Hepatocyte (in vitro differentiated cells): Measurements from ENCODE around the gene MRTFA. TPM values are rescaled to one million over a fixed set of nuclear protein-coding genes. Genes with fewer than 3 reads are reported as not detected.
A peak's percentile ranks its signal among the peaks of the same experiment; 100 is the strongest.

Experiments
- DNase-seq: peaks from one replicate; pipeline ENCODE4 v3.0.0-alpha.2; 2016; ENCODE audit warnings: low spot score
- H2AFZ ChIP-seq: fragments of 200-600 bp; sonication (generic); 2 replicates; pipeline ENCODE4 v1.6.0; 2016; ENCODE audit warnings: antibody characterized with exemption, mild to moderate bottlenecking
- H3K27ac ChIP-seq: fragments of 200-600 bp; sonication (generic); 2 replicates; pipeline ENCODE4 v1.5.1; 2016; ENCODE audit warnings: mild to moderate bottlenecking
- H3K27me3 ChIP-seq: fragments of 200-600 bp; sonication (generic); 2 replicates; pipeline ENCODE4 v1.6.1; 2016
- H3K36me3 ChIP-seq: fragments of 200-600 bp; sonication (generic); replicated peaks from 2 replicates; pipeline ENCODE4 v1.5.1; 2016; ENCODE audit warnings: low read depth; ENCODE audit not compliant: insufficient read depth
- H3K4me1 ChIP-seq: fragments of 200-600 bp; sonication (generic); 2 replicates; pipeline ENCODE4 v1.5.1; 2016; ENCODE audit warnings: mild to moderate bottlenecking, moderate library complexity; ENCODE audit not compliant: insufficient read depth
- H3K4me2 ChIP-seq: fragments of 200-600 bp; sonication (generic); 2 replicates; pipeline ENCODE4 v1.6.0; 2016
- H3K4me3 ChIP-seq: fragments of 200-600 bp; sonication (generic); 2 replicates; pipeline ENCODE4 v1.5.1; 2016; ENCODE audit warnings: mild to moderate bottlenecking
- H3K79me2 ChIP-seq: fragments of 200-600 bp; sonication (generic); 2 replicates; pipeline ENCODE4 v1.6.0; 2017; ENCODE audit warnings: mild to moderate bottlenecking
- H3K9me2 ChIP-seq: fragments of 200-600 bp; sonication (generic); replicated peaks from 2 replicates; pipeline ENCODE4 v1.6.0; 2017; ENCODE audit warnings: mild to moderate bottlenecking; ENCODE audit not compliant: insufficient read depth
- H3K9me3 ChIP-seq: fragments of 200-600 bp; sonication (generic); 2 replicates; pipeline ENCODE4 v1.5.1; 2016; ENCODE audit warnings: low read depth, mild to moderate bottlenecking
- H4K20me1 ChIP-seq: fragments of 200-600 bp; sonication (generic); 2 replicates; pipeline ENCODE4 v1.6.0; 2016; ENCODE audit warnings: mild to moderate bottlenecking; ENCODE audit not compliant: insufficient read depth, poor library complexity, severe bottlenecking
- EZH2 ChIP-seq: fragments of 200-600 bp; sonication (generic); IDR thresholded peaks from 2 replicates; pipeline ENCODE4 v1.6.1; 2016; ENCODE audit warnings: antibody characterized with exemption, mild to moderate bottlenecking, borderline replicate concordance
- EZH2phosphoT487 ChIP-seq: fragments of 200-600 bp; sonication (generic); IDR thresholded peaks from one replicate; pipeline ENCODE4 v1.6.1; 2018; ENCODE audit warnings: antibody characterized with exemption, mild to moderate bottlenecking, low read depth, moderate library complexity; ENCODE audit not compliant: unreplicated experiment, severe bottlenecking
- WGBS: methylation state at CpG from one replicate; pipeline ENCODE4 v1.1.6; 2016; ENCODE audit warnings: low lambda C conversion rate; ENCODE audit errors: missing lambda C conversion rate; 5-methylcytosine and 5-hydroxymethylcytosine counted together
- polyA plus RNA-seq: library from polyadenylated mRNA; unstranded; fragments of >200 nt; fragmentation: Nextera tagmentation; extraction: Ambion mirVana; gene quantifications from 2 replicates; pipeline ENCODE4 v1.2.1, GENCODE V29; 2016
- total RNA-seq: library from RNA; depleted of rRNA; stranded (reverse); fragments of >200 nt; gene quantifications from 2 replicates; pipeline ENCODE4 v1.2.3, GENCODE V29; 2014
- TF ChIP-seq, protein P1 (sequence below): fragments of 200-600 bp; sonication (generic); IDR thresholded peaks from 2 replicates; pipeline ENCODE4 v1.5.1; 2016; ENCODE audit warnings: antibody characterized with exemption, mild to moderate bottlenecking; ENCODE audit not compliant: poor library complexity

Gene MRTFA
- total and polyA plus RNA-seq, 2 experiments from 2014 or later = 19.0 to 29.7 TPM

GRCh38 chr22:40671369-40671768, 34.9 kb upstream of the MRTFA start:
- Histone ChIP-seq H3K9me2 (no peaks in the 10 kb centered on the region), H4K20me1 (no peaks in the 10 kb centered on the region), H3K4me3 (no peak overlapping the region), H3K79me2 (no peaks in the 10 kb centered on the region), H3K4me1 (no peaks in the 10 kb centered on the region), H3K27me3 (no peaks in the 10 kb centered on the region), H3K36me3 (no peaks in the 10 kb centered on the region), H2AFZ (no peak overlapping the region), H3K27ac (no peak overlapping the region), H3K9me3 (no peaks in the 10 kb centered on the region), H3K4me2 (no peak overlapping the region)
- WGBS = 96% methylated on average over 12 of the region's 13 CpGs
- no peak for DNase-seq
- TF ChIP-seq EZH2phosphoT487 (no peak), EZH2 (no peak)
- TF ChIP-seq, protein P1, sequence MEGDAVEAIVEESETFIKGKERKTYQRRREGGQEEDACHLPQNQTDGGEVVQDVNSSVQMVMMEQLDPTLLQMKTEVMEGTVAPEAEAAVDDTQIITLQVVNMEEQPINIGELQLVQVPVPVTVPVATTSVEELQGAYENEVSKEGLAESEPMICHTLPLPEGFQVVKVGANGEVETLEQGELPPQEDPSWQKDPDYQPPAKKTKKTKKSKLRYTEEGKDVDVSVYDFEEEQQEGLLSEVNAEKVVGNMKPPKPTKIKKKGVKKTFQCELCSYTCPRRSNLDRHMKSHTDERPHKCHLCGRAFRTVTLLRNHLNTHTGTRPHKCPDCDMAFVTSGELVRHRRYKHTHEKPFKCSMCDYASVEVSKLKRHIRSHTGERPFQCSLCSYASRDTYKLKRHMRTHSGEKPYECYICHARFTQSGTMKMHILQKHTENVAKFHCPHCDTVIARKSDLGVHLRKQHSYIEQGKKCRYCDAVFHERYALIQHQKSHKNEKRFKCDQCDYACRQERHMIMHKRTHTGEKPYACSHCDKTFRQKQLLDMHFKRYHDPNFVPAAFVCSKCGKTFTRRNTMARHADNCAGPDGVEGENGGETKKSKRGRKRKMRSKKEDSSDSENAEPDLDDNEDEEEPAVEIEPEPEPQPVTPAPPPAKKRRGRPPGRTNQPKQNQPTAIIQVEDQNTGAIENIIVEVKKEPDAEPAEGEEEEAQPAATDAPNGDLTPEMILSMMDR = no peak

- TF ChIP-seq, protein P1 = no peak
- TF ChIP-seq EZH2 = no peak
- TF ChIP-seq EZH2phosphoT487 = no peak
- Histone ChIP-seq H2AFZ (no peak overlapping the region), H3K9me2 (no peaks in the 10 kb centered on the region), H4K20me1 (no peaks in the 10 kb centered on the region), H3K27ac (no peak overlapping the region), H3K4me2 (no peak overlapping the region), H3K79me2 (no peaks in the 10 kb centered on the region), H3K36me3 (no peaks in the 10 kb centered on the region), H3K4me1 (no peaks in the 10 kb centered on the region), H3K4me3 (no peak overlapping the region), H3K9me3 (no peaks in the 10 kb centered on the region), H3K27me3 (no peaks in the 10 kb centered on the region)
- DNase-seq = no peak
- WGBS = 56% methylated on average over 2 of the region's 2 CpGs
These were observed 33.5 kb upstream of the MRTFA start for GRCh38 chr22:40670058-40670457.

DNA sequence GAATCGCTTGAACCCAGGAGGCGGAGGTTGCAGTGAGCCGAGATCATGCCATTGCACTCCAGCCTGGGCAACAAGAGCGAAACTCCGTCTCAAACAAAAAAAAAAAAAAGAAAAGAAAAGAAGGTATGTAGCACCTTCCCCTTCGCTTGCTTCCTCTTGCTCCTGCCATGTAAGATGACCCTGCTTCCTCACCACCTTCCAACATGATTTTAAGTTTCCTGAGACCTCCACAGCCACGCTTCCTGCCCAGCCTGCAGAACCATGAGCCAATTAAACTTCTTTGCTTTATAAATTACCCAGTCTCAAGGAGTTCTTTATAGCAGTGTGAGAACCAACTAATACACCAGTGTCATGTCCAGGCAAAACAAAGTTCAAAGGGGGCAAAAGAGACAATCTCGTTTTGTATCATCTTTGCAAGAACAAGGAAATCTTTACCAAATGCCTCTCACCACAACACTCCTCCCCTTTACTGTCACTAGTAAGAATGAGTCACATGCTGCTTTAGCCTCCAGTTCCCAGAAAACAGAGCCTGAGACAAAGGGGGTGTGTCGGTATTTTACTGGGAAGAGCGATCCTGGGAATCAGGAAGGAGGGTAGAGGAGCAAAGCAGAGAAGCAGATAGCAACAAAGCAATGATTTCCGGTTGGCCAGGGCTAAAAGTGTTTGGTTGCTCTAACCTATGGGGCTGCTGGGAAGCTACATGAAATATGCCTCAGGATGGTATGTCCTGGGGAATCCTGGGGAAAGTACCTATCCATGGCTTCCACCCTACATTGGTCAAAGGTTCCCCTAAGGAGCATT, 32.3 kb upstream of the MRTFA start:
- no peak overlapping the region for H3K4me3 ChIP-seq
- 77% methylated on average over 11 of the region's 11 CpGs for WGBS
- H3K4me1 ChIP-seq = no peaks in the 10 kb centered on the region
- no peaks in the 10 kb centered on the region for H3K9me2 ChIP-seq
- no peaks in the 10 kb centered on the region for H3K79me2 ChIP-seq
- no peaks in the 10 kb centered on the region for H4K20me1 ChIP-seq
- H3K27ac ChIP-seq = peak overlapping the region; percentile 64
- H3K27me3 ChIP-seq = no peaks in the 10 kb centered on the region
- H3K9me3 ChIP-seq = no peaks in the 10 kb centered on the region
- TF ChIP-seq, protein P1 = no peak
- TF ChIP-seq EZH2phosphoT487 (no peak), EZH2 (no peak)
- peak; percentile 65 for DNase-seq
- H2AFZ ChIP-seq = no peak overlapping the region
- H3K36me3 ChIP-seq = no peaks in the 10 kb centered on the region
- H3K4me2 ChIP-seq = no peak overlapping the region
